Left hindlimb (tissue), 1 donor: Measurements from ENCODE around the gene SHC2.
"Not testable (repeated sequence)": the region's sequence is repeated elsewhere in the genome, so short reads cannot be mapped to it uniquely, and the experiment has no call there.

Experiments
- DNase-seq: peaks from one replicate; pipeline ENCODE4 v3.0.0-alpha.2; 2018

SHC2 gene

DNA sequence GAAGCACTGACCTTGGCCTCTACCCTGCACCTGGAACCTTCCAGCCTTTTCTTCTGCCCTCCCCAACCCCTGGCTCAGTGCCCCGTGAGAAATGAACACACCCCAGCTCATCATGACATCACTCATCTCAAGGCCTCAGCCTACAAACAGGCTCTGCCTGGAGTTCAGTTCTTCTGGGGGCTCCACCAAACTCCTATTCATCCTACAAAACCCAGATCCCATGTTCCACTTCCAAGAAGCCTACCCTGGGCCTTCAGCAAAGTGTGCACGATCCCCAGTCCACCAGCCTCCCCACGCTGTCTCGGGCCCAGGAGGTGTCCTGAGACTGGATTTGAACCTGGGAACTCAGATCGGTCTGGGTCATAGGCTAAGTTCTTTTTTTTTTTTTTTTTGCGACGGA, 9.0 kb upstream of the SHC2 start:
- no peak for DNase-seq

DNA sequence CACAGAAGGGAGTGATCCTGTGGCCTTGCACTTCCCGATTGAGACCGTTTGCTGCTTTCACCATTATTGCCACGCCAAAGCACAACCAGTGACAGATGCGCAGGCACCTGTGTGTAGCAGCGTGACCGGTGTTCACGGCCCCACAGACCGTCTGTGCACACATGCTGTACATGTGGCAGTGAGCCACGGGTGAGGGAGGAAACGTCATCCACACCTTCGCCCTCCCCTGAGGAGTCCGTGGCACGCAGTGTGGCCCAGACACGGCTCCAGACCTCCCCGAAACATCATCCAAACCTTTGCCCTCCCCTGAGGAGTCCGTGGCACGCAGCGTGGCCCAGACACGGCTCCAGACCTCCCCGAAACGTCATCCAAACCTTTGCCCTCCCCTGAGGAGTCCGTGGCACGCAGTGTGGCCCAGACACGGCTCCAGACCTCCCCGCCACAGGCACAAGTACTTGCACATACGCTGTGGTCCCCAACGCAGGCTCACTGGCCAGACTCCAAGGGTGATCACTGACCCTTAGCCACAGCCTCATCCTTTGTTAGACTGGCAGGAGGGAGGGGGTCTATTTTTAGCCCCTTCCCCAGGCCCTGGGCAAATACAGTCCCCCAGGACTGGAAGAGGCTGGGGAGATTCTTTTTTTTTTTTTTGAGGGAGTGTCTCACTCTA, 7.9 kb upstream of the SHC2 start:
- no peak for DNase-seq

DNA sequence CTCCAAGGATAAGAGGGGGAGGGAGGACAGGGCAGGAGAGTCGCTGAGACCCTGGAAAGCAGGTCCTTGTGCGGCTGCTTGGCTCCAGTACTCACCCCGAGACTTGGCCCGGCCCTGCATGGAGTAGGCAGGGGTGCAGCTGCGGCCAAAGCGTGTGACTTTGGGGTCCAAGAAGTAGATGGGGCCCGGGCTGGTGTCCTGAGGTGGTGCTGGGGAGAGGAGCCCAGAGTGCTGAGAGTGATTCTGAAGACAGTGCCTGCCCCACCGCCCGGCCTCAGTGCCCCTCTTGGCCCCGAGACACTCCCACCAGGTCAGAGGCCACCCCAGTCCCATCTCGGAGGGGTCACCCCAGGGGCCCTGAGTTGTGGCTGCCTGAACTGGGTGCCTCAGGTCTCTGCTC, 6.7 kb upstream of the SHC2 start:
- no peak for DNase-seq

DNA sequence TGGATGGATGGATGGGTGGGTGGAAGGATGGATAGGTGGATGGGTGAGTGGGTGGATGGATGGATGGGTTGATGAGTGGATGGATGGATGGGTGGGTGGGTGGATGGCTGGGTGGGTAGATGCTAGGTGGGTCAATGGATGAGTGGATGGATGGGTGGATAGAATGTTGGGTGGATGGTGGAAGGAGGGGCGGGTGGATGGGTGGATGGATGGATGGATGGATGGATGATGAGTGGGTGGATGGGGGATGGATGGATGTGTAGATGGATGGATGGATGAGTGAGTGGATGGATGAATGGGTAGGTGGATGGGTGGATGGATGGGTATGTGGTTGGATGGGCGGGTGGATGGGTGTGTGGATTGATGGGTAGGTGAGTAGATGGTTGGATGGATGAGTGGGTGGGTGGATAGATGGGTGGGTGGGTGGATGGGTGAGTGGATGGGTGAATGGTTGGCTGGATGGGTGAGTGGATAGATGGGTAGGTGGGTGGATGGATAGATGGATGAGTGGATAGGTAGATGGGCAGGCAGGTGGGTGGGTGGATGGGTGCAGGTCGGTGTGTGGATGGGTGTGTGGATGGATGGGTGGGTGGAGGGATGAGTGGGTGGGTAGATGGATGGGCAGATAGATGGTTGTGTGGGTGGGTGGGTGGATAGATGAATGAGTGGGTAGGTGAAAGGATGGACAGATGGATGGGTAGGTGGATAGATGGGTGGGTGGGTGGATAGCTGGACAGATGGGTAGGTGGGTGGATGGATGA, 4.4 kb upstream of the SHC2 start:
- DNase-seq = no peak

DNA sequence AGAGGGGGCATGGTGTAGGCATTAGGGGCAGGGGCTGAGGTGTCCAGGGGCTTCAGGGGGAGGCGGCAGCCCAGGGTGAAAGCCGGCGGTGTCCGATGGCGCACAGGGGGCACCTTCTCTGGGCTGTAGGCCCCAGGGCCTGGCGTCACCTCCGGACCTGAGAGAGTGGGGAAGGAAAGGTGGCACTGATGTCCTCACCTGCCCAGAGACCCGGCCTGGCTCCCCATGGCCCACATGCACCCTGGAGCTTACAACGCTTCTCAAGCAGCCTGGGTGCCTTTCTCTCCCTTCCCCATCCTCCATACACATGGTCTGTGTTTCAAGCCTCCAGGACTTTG, 3.3 kb upstream of the SHC2 start:
- DNase-seq = no peak

DNA sequence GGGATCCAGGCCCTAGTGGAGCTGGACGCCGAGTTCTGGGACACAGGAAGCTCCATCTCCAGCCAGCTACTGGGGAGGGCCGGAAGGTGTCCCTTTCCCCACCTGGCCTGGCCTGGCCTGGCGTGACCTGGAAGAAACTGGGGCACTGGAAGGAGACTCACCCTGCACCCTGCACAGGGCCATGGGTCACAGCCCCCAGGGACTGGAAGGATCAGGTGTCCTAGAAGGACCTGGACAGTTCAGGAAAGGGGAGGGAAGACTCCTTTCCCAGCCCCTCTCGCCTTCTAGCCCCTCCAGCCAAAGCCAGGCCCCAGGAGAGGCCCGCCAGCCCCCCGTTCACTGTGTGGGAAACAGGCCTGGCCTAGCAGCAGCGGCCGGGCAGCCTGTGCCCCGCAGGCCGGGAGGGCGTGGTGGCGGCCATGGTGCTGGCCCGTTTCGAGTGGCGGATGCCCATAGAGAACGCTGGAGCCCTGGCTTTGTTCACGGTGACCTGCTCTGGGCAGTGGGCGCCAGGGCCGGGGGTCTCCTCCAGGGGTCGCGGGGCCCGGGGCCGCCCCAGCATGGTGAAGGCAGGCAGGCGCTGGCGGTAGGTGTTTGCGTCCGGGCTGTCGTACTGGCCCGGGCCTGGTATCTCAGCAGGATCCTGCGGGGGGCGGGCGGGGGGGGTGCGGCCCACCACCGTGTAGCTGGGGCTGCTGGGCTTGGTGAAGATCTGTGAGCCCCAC, 2.8 kb upstream of the SHC2 start:
- no peak for DNase-seq

DNA sequence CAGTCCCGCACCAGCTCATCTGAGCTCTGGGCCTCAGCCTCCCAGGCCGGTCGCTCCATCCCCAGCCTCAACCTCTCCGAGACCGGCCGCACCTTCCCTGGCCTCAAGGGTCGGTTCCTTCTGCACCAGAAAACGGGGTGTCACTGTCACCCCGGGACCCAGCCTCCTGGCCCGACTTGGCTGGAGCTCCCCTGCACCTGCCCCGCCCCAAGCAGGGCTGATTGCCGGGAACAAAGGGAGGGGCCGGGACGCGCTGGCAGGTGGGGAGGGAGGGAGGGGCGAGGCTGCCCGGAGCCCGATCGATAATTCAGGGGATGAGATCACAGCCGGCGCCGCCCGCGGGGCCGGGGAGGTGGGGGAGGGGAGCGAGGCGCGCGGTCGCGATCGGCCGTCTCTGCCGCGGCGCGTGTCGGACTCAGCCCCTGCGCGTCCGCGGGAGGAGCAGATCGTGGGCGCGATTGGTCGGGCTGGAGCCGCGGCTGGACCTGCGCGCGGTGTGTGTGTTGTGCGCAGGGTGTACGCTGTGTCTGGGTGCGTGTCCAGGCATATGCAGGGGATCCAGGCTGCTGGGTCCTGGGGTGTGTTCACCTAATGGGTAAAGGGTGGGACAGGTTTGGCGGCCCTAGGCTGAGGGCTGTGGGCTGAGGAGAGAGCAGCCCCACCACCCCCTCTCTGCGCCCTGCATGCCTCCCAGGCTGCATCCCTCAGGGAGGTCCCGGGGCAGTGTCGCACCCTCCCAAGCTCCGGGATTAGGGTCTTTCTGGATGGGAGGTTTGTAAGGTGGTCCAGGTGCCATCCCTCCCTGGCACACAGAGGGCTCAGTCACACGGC, 1.1 kb upstream of the SHC2 start:
- peak; percentile 52 for DNase-seq

DNA sequence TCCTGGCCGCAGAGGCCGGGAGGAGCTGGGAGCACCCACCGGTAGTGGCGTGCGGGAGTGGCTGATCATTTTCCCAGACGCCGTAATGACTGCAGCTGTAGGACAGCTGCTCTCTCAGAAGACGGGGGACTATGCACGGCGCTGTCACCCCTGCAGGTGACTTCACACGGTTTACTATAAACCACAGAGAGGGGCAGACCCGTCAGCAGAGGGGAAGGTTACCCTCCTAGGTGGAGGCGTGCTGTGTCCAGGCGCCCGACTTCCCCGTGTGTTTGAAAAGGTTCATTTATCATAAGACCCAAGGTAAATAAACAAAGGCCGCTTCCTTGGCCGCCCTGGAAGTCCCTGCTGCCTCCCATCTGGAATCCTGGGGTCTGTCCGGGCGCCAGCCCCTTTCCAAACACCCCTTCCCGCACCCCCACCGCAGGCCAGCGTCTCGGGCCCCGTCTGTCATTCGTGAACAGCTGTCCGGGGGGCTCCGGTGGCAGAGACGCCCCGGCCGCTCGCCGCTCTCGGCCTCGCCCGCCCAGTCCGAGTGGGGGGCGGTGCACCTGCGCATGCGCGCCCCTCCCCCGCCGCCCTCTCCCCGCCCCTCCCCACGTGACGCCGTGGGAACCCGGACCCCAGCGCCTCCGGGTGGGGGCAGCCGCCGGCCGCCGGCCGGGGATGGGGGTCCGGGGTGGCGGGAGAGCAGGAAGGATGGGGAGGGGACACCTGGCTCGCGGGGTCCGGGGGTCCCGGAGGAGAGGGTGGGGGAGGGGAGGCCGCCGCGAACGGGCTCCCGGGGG, 915 bp downstream of the SHC2 start:
- peak; percentile 87 for DNase-seq

DNA sequence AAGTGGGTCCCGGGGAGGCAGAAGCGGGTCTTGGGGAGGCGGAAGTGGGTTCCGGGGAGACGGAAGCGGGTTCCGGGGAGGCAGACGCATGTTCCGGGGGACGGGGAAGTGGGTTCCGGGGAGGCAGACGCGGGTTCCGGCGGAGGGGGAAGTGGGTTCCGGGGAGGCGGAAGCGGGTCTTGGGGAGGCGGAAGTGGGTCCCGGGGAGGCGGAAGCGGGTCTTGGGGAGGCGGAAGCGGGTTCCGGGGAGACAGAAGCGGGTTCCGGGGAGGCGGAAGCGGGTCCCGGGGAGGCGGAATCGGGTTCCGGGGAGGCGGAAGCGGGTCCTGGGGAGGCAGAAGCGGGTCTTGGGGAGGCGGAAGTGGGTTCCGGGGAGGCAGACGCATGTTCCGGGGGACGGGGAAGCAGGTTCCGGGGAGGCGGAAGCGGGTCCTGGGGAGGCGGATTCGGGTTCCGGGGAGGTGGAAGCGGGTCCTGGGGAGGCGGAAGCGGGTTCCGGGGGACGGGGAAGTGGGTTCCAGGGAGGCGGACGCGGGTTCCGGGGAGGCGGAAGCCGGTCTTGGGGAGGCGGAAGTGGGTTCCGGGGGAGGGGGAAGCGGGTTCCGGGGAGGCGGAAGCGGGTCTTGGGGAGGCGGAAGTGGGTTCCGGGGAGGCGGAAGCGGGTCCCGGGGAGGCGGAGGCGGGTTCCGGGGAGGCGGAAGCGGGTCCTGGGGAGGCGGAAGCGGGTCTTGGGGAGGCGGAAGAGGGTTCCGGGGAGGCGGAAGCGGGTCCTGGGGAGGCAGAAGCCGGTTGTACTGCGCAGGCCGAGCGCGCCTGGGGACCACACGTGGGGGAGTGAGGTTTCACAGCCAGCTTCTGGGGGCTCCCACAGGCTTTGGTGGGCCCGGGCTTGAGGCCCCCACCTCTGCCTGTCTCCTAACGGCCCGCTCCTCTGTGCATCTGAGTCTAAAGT, 2.5 kb downstream of the SHC2 start:
- DNase-seq = no peak

DNA sequence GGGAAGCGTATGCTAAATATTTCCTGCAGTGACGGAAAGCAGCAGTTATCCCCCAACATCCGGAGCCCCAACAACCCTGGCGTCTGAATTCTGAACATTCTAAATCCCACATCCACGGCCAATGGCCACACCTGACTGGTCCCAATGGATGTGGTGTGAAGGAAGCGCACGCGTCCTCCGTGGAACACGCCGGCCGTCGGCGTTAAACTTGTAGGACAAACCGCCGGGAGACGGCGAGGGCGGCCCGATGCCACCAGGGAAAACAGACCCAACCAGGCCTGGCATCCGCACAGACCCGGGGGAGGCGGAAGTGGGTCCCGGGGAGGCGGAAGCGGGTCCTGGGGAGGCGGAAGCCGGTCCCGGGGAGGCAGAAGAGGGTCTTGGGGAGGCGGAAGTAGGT, 3.2 kb downstream of the SHC2 start:
- DNase-seq = no peak

DNA sequence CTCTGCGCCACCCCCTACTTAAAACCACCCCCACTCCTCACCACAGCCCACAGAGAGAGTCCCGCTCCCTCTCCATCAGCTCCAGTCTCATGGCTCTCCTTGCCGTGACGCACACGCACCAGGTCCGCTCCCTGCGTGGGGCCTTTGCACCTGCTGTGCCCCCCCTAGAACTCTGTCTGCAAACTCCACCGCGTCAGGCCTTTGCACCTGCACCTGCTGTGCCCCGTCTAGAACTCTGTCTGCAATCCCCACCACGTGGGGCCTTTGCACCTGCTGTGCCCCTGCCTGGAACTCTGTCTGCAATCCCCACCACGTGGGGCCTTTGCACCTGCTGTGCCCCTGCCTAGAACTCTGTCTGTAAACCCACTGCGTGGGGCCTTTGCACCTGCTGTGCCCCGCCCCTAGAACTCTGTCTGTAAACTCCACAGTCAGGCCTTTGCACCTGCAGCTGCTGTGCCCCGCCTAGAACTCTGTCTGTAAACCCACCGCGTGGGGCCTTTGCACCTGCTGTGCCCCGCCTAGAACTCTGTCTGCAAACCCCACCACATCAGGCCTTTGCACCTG, 4.2 kb downstream of the SHC2 start:
- DNase-seq = no peak

DNA sequence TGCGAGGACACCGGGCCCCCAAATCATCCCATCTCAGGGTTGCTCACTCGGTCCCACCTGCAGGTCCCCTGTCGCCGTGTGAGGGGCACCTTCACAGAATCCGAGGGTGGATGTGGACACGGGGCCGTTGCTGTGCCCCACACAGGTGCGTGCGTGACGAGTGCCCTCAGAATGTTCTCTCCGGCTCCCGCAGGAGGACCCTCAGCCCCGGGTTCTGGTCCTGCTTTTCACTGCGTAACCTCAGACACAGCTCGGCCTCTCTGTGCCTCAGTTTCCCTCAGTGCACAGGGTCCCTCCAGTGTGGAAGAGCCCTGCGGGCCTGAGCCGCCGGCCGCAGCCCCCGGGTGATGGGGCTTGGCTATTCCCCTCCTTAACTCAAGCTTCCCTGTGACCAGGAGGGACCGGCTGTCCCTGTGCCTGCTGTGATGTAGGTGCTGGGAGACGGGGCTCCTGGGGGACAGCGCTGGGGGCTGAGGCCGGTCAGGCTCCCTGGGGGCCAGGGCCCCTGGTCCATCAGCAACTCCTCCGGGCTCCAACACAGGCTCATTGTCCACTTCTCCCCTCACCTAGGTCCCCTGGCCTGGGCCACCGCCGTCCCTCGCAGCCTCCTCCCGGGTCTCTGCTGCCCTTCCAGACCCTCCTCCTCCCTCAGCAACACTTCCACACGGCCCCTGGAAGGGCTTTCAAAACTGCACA, 4.8 kb downstream of the SHC2 start:
- DNase-seq = no peak

DNA sequence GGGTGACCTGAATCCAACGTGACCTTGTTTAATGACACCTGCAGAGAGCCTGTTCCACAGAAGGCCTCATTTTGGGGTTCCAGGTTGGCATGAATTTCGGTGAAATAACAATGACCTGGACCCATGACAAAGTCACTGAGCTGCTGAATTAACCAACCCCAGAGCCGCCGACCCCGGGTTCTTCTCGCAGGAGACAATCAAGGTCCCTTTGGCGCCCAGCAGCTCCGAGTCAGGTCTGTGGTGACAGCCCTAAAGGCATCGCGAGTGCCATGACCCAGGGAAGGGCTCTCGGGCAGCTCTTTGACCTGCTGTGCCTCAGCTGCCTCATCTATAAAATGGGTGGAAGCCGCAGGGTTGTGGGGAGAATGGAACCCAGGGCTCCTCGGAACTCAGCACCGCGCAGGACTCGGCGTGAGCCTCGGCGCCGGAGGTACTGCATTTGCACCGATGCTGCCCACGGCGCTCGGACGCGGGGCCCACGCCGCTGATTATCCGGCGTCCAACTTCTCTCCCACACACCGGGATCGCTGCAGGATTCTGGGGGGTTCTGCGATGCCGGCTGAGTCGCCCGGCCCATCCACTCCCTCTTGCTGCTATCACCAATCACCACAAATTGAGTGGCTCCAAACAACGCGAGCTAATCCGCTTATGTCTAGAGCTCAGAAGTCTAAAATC, 5.7 kb downstream of the SHC2 start:
- DNase-seq = no peak

DNA sequence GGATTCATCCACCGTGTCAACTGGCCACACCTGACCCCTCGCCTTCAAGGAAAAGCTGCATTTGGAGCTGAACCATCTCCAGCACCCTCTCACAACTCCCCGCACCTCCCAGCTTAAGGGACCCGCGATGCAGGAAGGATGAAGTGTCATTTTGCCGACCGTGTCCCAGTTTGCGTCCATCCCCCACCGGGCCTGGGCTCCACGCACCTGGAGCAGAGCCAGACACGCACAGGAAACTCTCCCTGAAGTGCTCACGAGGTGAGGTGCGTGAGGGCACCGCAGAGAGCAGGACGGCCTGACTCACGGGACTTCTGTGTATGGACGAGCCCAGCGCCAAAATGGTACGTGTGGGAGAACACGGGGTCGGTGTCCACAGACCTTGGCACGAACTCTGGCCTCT, 7.2 kb downstream of the SHC2 start:
- peak; percentile 22 for DNase-seq

DNA sequence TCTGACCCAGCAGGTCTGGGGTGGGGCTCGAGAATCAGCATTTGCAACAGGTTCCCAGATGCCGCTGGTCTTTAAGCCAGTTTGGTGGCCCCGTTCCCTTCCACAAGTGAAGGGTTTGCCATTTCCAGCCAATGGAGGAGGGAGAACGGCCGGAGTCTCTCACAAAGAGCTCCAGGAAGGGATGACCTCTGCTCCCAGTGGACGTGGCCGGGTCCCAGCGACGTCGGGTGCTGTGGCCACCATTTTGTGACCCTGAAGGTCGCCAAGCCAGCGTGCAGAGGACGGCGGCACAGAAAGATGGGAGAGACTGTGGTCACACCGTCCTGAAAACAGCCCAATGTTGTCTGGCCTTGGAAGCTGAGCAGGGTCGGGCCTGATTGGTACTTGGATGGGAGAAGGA, 8.0 kb downstream of the SHC2 start:
- no peak for DNase-seq

DNA sequence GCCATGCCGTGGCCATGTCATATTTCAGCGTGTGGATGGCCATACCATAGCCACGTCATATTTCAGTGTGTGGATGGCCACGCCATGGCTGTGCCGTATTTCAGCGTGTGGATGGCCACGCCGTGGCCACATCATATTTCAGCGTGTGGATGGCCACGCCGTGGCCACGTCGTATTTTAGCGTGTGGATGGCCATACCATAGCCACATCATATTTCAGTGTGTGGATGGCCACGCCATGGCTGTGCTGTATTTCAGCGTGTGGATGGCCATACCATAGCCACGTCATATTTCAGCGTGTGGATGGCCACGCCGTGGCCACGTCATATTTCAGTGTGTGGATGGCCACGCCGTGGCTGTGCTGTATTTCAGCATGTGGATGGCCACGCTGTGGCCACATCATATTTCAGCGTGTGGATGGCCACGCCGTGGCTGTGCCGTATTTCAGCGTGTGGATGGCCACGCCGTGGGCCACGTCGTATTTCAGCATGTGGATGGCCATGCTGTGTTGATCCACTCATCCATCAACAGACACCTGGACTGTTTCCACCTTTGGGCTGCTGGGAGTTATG, 9.8 kb downstream of the SHC2 start:
- not testable (repeated sequence) for DNase-seq

DNA sequence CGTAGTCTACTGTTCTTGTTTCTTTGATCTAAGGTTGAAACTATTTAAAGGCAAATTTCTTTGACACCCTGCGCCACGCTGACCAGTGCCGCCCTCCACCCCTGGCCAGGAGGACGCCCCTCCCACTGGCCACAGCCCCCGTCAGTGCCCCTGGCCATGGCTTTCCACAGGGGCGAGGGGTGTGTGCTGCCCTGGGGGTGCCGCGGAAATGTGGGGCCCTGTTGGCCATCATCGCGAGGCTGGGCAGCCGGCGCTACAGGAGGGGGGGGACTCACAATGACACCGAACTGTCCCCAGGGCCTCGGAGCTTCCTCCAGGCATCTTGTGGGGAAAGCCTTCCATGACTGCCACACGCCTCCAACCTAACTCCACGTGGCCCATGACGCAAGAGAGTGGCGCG, 10.9 kb downstream of the SHC2 start:
- DNase-seq = no peak

DNA sequence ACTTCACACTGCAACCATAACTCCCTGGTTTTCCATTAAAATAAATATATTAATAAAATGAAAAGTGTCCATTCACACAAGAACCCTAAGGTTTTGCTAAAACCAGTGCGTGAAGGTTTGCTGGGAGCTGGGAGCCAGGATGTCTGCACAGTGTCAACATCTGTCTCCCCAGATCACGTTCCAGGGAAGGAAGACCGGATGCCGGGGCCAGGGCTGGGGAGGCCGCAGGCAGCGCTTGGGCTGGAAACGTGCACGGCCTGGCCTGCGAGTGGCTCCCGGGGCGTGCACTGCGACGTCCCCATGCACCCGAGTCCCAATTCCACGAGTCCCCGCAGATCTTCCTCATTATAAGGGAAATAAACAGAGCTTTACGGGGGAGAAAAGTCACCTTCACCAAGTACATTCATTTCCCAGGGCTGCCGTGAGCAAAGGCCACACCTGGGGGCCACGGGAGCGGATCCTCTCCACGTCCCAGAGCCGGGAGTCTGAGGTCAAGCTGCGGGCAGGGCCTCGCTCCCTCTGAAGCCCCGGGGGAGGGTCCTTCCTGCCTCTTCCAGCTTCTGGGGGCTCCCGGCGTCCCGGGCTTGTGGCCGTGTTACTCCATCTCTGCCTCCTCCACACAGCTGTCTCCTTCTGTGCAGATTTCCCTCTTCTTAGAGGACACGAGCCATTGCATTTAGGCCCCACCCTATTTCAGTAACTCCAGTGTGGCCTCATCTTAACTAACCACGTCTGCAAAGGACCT, 12.8 kb downstream of the SHC2 start:
- DNase-seq = peak; percentile 62

DNA sequence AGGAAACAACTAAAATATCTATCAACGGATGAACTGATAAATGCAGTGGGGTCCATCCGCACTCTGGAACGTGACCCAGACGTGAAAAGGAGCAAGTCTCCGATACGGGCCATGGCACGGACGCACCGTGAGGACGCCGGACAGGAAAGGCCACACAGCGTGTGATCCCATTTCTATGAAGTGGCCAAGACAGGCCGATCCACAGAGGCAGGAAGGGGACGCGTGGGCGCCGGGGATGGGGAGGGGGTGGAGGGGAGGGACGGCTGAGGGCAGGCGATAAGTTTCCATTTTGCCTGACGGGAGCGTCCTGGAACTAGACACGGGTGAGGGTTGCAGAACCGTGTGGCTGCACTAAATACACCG, 13.8 kb downstream of the SHC2 start:
- DNase-seq = no peak
